HuH-7 (cell line): Measurements from ENCODE around the gene CEP85L.

Experiments
- DNase-seq: peaks from one replicate; pipeline ENCODE4 v3.0.0; 2011; ENCODE audit warnings: low spot score

The CEP85L gene

GRCh38 chr6:118660218-118660569 lies 8.8 kb upstream of the CEP85L start:
- DNase-seq: no peak

GRCh38 chr6:118659513-118660217 lies 8.3 kb upstream of the CEP85L start:
- no peak for DNase-seq

- DNase-seq: no peak
Observed at GRCh38 chr6:118656847-118657451, 5.6 kb upstream of the CEP85L start.

- no peak for DNase-seq
Observed at GRCh38 chr6:118652051-118652615, 742 bp upstream of the CEP85L start.

- peak; percentile 35 for DNase-seq
Observed at GRCh38 chr6:118650582-118651281, 659 bp downstream of the CEP85L start.

GRCh38 chr6:118649918-118650581 lies 1.3 kb downstream of the CEP85L start:
- DNase-seq: no peak

GRCh38 chr6:118648866-118649554 lies 2.4 kb downstream of the CEP85L start:
- DNase-seq: no peak

- no peak for DNase-seq
Observed at GRCh38 chr6:118646977-118647376, 4.4 kb downstream of the CEP85L start.

GRCh38 chr6:118645395-118645794 lies 6.0 kb downstream of the CEP85L start:
- DNase-seq: no peak

GRCh38 chr6:118644007-118644406 lies 7.4 kb downstream of the CEP85L start:
- no peak for DNase-seq

- DNase-seq: no peak
Observed at GRCh38 chr6:118641042-118641441, 10.3 kb downstream of the CEP85L start.

GRCh38 chr6:118639054-118639964 lies 12.1 kb downstream of the CEP85L start:
- no peak for DNase-seq

GRCh38 chr6:118638288-118638687 lies 13.1 kb downstream of the CEP85L start:
- DNase-seq: no peak

- no peak for DNase-seq
Observed at GRCh38 chr6:118635909-118636735, 15.3 kb downstream of the CEP85L start.

GRCh38 chr6:118632359-118632758 lies 19.0 kb downstream of the CEP85L start:
- no peak for DNase-seq

- DNase-seq: no peak
Observed at GRCh38 chr6:118630923-118631322, 20.5 kb downstream of the CEP85L start.

- DNase-seq: no peak
Observed at GRCh38 chr6:118630067-118630466, 21.3 kb downstream of the CEP85L start.

GRCh38 chr6:118627724-118628123 lies 23.7 kb downstream of the CEP85L start:
- DNase-seq: no peak

GRCh38 chr6:118625833-118626232 lies 25.6 kb downstream of the CEP85L start:
- no peak for DNase-seq
